Common myeloid progenitor, CD34-positive (primary cell): ENCODE measurements around the gene TCAP.

ENCODE experiments used
- CTCF ChIA-PET: fragments of 350-600 bp; sonication (Branson Sonifier 250); formaldehyde crosslinking; loops from one replicate; lab custom pipeline; 2021; ENCODE audit warnings: antibody characterized with exemption; lab: Charles Lee
- POLR2A ChIA-PET: fragments of 350-600 bp; sonication (Branson Sonifier 250); formaldehyde crosslinking; loops from one replicate; lab custom pipeline; 2021; ENCODE audit warnings: antibody characterized with exemption; lab: Charles Lee
- DNase-seq, 3 donors: peaks; one replicate each; pipeline versions ENCODE4 v3.0.0 to v3.0.0-alpha.2; 2013
- H3K27ac ChIP-seq, 2 experiments: 1 replicate in 1 of 2; 2 replicates in 1 of 2; pipeline ENCODE4 v1.7.0; 2013; ENCODE audit warnings: inconsistent platforms in 2 of 2, low read length in 2 of 2, mild to moderate bottlenecking in 2 of 2, low read depth in 1 of 2, moderate library complexity in 1 of 2; ENCODE audit not compliant: severe bottlenecking in 2 of 2, insufficient read depth in 1 of 2, poor library complexity in 1 of 2
- H3K27me3 ChIP-seq, 5 experiments: replicated peaks in 2 of 5; 1 replicate in 3 of 5; 2 replicates in 2 of 5; pipeline versions ENCODE4 v1.6.1 to v1.7.0; 2013; ENCODE audit warnings: low read length in 4 of 5, mild to moderate bottlenecking in 2 of 5, moderate library complexity in 2 of 5, inconsistent platforms in 1 of 5; ENCODE audit not compliant: insufficient read depth in 5 of 5, control insufficient read depth in 4 of 5
- H3K36me3 ChIP-seq, 4 experiments: 1 replicate in 2 of 4; 2 replicates in 2 of 4; pipeline versions ENCODE4 v1.6.1 to v1.7.0; 2013; ENCODE audit warnings: low read length in 3 of 4, control low read depth in 1 of 4, mild to moderate bottlenecking in 1 of 4; ENCODE audit not compliant: control insufficient read depth in 4 of 4, insufficient read depth in 4 of 4
- H3K4me1 ChIP-seq, 4 experiments: 1 replicate in 3 of 4; 2 replicates in 1 of 4; pipeline versions ENCODE4 v1.6.1 to v1.7.1; 2013; ENCODE audit warnings: low read length in 3 of 4, mild to moderate bottlenecking in 3 of 4, control low read depth in 1 of 4, inconsistent platforms in 1 of 4, moderate library complexity in 1 of 4; ENCODE audit not compliant: control insufficient read depth in 4 of 4, insufficient read depth in 4 of 4; ENCODE audit errors: control extremely low read depth in 1 of 4
- H3K4me3 ChIP-seq, 7 experiments: 1 replicate in 4 of 7; 2 replicates in 3 of 7; pipeline versions ENCODE4 v1.5.1 to v1.7.0; 2013; ENCODE audit warnings: mild to moderate bottlenecking in 7 of 7, low read length in 6 of 7, moderate library complexity in 6 of 7, inconsistent platforms in 2 of 7, low read depth in 2 of 7, control low read depth in 1 of 7; ENCODE audit not compliant: insufficient read depth in 4 of 7, control insufficient read depth in 1 of 7; ENCODE audit errors: extremely low read depth in 1 of 7
- H3K9me3 ChIP-seq, 5 experiments: 1 replicate in 4 of 5; 2 replicates in 1 of 5; pipeline versions ENCODE4 v1.6.1 to v1.7.1; 2013; ENCODE audit warnings: low read length in 4 of 5, mild to moderate bottlenecking in 2 of 5, inconsistent platforms in 1 of 5, low read depth in 1 of 5, moderate library complexity in 1 of 5; ENCODE audit not compliant: control insufficient read depth in 4 of 5, insufficient read depth in 2 of 5; ENCODE audit errors: control extremely low read depth in 1 of 5
- WGBS: methylation state at CpG from one replicate; pipeline ENCODE4 v1.1.5; 2013; ENCODE audit not compliant: insufficient coverage; 5-methylcytosine and 5-hydroxymethylcytosine counted together

The TCAP gene

GRCh38 chr17:39671651-39672521, 6.7 kb downstream of the TCAP start:
- peak overlapping the region in 2 of 7 experiments; percentile 24 to 55 for H3K4me3 ChIP-seq
- no peaks in the 10 kb centered on the region for H3K9me3 ChIP-seq
- ChIA-PET POLR2A (no interaction called here), CTCF (interaction anchor here (0.7 to 22.5 kb wide), 19 partner anchors 8 to 99 kb away, joined by 3 to 445 read pairs (median 6); partner anchors contain the start of genes MIEN1, PGAP3 and PPP1R1B)
- 56% methylated on average over 15 of the region's 19 CpGs for WGBS
- peaks cover 0 to 25% (median 9%) of the 10 kb centered on the region in 5 experiments for H3K27me3 ChIP-seq
- peak in 2 of 3 donors; percentile 49 to 53 for DNase-seq
- H3K27ac ChIP-seq = no peak overlapping the region
- H3K4me1 ChIP-seq = peaks cover 0 to 43% (median 32%) of the 10 kb centered on the region in 4 experiments
- no peaks in the 10 kb centered on the region for H3K36me3 ChIP-seq

GRCh38 chr17:39672522-39673334, 7.6 kb downstream of the TCAP start:
- Histone ChIP-seq H3K9me3 (no peaks in the 10 kb centered on the region), H3K27me3 (peaks cover 0 to 22% (median 6%) of the 10 kb centered on the region in 5 experiments), H3K4me3 (no peak overlapping the region), H3K4me1 (peaks cover 4 to 42% (median 31%) of the 10 kb centered on the region in 4 experiments), H3K36me3 (no peaks in the 10 kb centered on the region), H3K27ac (no peak overlapping the region)
- WGBS = 92% methylated on average over 14 of the region's 15 CpGs
- DNase-seq = no peak
- ChIA-PET CTCF (interaction anchor here (0.6 to 22.5 kb wide), 15 partner anchors 12 to 596 kb away, joined by 3 to 445 read pairs (median 3); partner anchors contain the start of genes PGAP3 and PPP1R1B), POLR2A (interaction anchor here (1.1 kb wide), 1 partner anchor 49 kb away, joined by 3 read pairs; no protein-coding TSS in a partner anchor)

- ChIA-PET POLR2A (interaction anchor here (0.6 to 1.1 kb wide), 2 partner anchors 50 to 57 kb away, joined by 3 to 4 read pairs; no protein-coding TSS in a partner anchor), CTCF (interaction anchor here (0.6 to 22.5 kb wide), 8 partner anchors 8 to 595 kb away, joined by 3 to 445 read pairs (median 6); partner anchors contain the start of genes PGAP3 and PPP1R1B)
- Histone ChIP-seq H3K27me3 (peaks cover 0 to 21% (median 6%) of the 10 kb centered on the region in 5 experiments), H3K27ac (no peak overlapping the region), H3K4me1 (peaks cover 4 to 44% (median 29%) of the 10 kb centered on the region in 4 experiments), H3K4me3 (no peak overlapping the region), H3K36me3 (no peaks in the 10 kb centered on the region), H3K9me3 (no peaks in the 10 kb centered on the region)
- no peak for DNase-seq
- WGBS = 81% methylated on average over 11 of the region's 13 CpGs
Measured at GRCh38 chr17:39673335-39674081, 8.4 kb downstream of the TCAP start.

GRCh38 chr17:39674179-39674578, 9.0 kb downstream of the TCAP start:
- H3K27me3 ChIP-seq = peaks cover 0 to 18% (median 6%) of the 10 kb centered on the region in 5 experiments
- no peaks in the 10 kb centered on the region for H3K9me3 ChIP-seq
- no peaks in the 10 kb centered on the region for H3K36me3 ChIP-seq
- ChIA-PET POLR2A (no interaction called here), CTCF (interaction anchor here (2.0 to 22.5 kb wide), 4 partner anchors 11 to 48 kb away, joined by 9 to 445 read pairs (median 82); partner anchors contain the start of genes PGAP3 and PPP1R1B)
- peaks cover 8 to 46% (median 30%) of the 10 kb centered on the region in 4 experiments for H3K4me1 ChIP-seq
- H3K27ac ChIP-seq = no peak overlapping the region
- H3K4me3 ChIP-seq = no peak overlapping the region
- DNase-seq = no peak
- 95% methylated on average over 4 of the region's 5 CpGs for WGBS

- ChIA-PET CTCF (interaction anchor here (1.2 to 22.5 kb wide), 4 partner anchors 9 to 55 kb away, joined by 5 to 445 read pairs (median 91); partner anchors contain the start of genes MIEN1, PPP1R1B and TCAP), POLR2A (no interaction called here)
- Histone ChIP-seq H3K27me3 (peaks cover 0 to 14% (median 4%) of the 10 kb centered on the region in 5 experiments), H3K27ac (no peak overlapping the region), H3K4me1 (peaks cover 9 to 53% (median 37%) of the 10 kb centered on the region in 4 experiments), H3K9me3 (no peaks in the 10 kb centered on the region), H3K4me3 (no peak overlapping the region), H3K36me3 (no peaks in the 10 kb centered on the region)
- 64% methylated on average over 6 of the region's 11 CpGs for WGBS
- DNase-seq = no peak
Measured at GRCh38 chr17:39674702-39675389, 9.7 kb downstream of the TCAP start.
